Astrocyte of the hippocampus (primary cell): ENCODE data around the gene CXCL14.

Source experiments
- DNase-seq: peaks from one replicate; pipeline ENCODE4 v3.0.0; 2011; ENCODE audit warnings: low read depth, low spot score

CXCL14 gene

DNA sequence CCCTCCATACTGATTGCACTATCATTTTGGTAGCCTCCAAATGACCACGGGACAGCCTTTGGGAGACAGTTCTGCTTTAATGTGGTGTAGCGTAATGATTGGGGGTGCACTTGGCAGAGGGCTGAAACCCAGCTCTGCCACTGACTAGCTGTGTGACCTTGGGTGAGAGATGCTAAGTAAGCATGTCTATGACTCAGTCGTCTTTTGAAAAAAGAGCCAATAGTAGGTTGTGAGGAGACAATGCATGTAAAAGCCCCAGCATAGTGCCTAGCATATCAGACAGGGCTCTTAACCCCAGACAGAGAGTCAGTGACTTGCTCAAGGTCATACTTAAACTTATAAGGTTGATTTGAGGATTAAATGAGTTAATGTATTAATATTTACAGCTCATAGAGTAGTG is 18.0 kb upstream of the CXCL14 start:
- DNase-seq = no peak

- DNase-seq = no peak
These were observed 17.5 kb upstream of the CXCL14 start for GRCh38 chr5:135596157-135596763.

GRCh38 chr5:135594416-135594960 is 15.7 kb upstream of the CXCL14 start:
- no peak for DNase-seq

DNA sequence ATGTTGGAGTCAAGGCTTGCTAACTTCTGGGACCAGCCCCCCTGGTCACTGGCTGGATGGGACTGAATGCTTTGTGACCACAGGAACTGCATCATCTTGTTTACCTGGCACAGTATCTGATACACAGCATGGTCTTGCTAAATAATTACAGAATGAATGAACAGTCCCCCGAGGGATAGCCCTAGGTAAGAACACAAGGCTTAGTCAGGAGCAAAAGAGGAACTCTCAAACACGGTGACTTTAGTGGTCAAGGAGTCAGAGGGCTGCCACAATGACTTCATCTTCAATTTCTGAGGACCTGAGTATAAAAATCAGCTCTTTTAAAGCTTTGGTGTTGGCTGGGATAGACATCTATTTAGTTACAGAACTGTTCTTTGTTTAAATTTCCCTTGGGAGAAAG is 15.1 kb upstream of the CXCL14 start:
- no peak for DNase-seq

DNA sequence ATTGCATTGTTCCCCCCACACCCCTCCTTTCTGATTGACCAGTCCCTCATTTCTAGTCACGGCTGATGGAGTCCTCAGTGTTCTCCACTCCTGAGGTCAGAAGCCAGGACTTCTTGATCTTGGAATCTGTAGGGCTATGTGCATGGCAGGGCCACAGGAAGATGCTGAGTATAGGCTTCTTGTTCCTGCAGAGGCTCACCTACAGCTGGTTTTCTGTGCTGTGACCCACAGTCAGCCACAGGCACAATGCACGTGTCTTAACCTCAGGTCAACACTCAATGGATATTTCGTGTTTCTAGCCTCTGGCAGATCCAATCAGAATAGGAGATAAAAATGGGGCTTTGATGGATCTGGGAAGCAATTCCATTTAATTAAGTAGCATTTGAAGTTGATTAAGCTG is 14.3 kb upstream of the CXCL14 start:
- no peak for DNase-seq

GRCh38 chr5:135592312-135593045 is 13.7 kb upstream of the CXCL14 start:
- DNase-seq = no peak

- no peak for DNase-seq
These were observed 12.5 kb upstream of the CXCL14 start for GRCh38 chr5:135591277-135591676.

DNA sequence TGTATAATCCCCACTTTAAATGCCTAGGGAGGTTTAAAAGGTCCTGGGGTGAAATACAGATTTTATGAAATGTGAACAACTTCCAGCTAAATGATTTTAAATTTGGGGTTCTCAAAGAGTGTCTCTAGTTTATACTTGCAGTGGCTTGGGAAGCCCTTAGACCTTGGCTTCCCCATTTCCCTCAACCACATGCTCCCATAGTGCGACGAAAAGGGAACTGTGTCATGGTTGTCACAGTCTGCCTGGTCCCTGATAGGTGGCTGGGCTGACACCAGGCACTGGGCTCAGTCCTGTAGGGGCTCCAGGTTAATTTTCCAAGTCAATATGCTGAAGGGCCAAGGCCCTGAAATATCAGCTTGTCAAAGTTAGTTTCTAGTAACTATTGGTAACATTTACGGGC is 10.4 kb upstream of the CXCL14 start:
- DNase-seq = no peak

GRCh38 chr5:135587721-135588663 is 9.2 kb upstream of the CXCL14 start:
- DNase-seq = no peak

- DNase-seq = no peak
These were observed 6.1 kb upstream of the CXCL14 start for GRCh38 chr5:135584918-135585317.

GRCh38 chr5:135584276-135584675 is 5.5 kb upstream of the CXCL14 start:
- DNase-seq = no peak

GRCh38 chr5:135582099-135582781 is 3.4 kb upstream of the CXCL14 start:
- DNase-seq = no peak

- peak; percentile 28 for DNase-seq
These were observed 496 bp downstream of the CXCL14 start for GRCh38 chr5:135578305-135578684.

DNA sequence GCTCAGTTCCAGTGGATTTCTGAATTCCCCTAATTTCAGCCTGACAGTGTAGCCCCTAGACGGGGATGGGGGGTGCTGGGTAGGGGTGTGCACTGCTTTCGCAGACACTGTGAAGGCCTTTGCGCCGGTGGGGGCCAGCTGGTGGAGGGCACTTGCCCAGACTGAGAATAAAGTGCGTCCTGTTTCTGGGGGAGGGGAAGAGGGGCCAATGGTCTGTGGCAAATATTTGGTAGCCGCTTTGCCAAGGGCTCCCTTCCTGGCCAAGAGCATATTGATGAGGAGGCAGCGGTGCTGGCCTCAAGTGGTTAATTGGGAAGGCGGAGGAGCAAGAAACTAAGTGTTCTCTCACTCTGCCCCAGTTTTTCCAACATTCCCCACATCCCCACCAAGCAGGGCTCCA is 1.4 kb downstream of the CXCL14 start:
- DNase-seq = peak; percentile 38

DNA sequence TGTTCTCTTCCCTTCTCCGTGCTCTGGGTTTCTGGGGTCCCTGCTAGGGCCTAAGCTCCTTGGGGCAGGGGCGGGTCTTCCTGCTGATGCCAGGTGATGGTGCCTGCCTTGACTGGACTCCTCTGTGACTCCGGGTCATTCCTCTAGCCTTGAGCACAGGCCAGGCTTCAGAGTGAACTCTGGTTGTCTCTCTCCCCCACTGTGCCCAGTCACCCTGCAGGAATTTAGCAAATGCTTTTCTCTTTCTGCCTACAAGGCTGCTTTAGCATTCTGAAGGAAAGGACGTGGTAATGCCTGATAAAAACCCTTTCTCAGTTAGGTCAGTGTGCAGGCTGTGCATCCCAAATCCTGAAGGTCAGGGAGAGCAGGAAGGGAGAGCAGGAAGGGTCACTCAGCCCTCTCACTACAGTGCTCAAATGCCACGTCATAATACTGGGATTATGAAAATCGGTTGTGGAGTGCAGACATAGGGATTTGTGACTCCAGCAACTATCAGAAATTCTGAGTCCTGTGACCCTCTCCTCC is 2.7 kb downstream of the CXCL14 start:
- peak; percentile 67 for DNase-seq

DNA sequence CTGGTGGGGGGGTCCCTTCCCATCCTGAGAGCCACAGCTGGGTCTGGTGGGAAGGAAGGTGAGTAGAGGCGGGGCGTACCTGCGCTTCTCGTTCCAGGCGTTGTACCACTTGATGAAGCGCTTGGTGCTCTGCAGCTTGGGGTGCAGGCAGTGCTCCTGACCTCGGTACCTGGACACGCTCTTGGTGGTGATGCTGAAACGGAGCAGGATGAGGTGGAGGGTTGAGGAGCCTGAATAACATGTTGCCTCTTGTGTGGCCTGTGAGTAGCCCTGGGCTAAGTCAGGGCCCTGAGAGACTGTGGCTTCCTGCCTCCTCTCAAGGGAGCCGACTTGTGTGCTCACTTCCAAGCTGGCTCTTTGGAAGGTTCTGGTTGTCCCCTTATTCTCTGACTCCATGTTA is 4.3 kb downstream of the CXCL14 start:
- DNase-seq = no peak

GRCh38 chr5:135571902-135572301 is 6.9 kb downstream of the CXCL14 start:
- DNase-seq = no peak

GRCh38 chr5:135571066-135571609 is 7.7 kb downstream of the CXCL14 start:
- DNase-seq = no peak

- DNase-seq = no peak
These were observed 8.4 kb downstream of the CXCL14 start for GRCh38 chr5:135570453-135570764.

DNA sequence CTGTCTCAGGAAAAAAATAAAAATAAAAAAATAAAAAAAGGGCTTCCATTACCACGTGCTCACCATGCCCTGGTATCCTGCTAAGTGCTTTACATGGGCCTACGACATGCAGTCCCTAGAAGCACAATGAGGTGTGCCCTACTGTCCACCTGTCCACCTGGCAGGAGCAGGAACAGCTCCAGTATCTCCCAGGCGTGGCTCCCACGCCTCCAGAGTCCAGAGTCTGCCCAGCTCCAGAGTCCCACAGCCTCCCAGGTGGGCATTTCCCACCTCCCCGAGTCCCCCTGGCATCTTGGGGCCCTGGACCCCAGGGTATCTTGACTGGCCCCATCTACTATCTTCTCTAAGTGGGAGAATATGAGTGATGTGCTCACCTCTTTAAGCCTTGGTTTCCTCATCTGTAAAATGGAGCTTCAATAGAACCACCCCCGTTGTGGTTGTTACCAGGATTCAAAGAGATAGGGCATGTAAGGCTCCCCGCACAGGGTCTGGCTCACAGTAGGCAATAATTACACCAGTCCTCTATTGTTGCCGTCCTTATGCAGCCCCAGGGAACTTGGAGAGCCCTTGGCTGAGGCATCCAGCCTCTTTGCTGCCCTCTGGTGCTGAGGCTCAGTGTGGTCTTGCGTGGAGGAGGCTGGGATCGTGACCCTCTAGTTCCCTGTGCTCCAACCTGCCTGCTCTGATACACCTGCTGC is 8.9 kb downstream of the CXCL14 start:
- peak; percentile 62 for DNase-seq

GRCh38 chr5:135568923-135569360 is 9.8 kb downstream of the CXCL14 start:
- DNase-seq = no peak
